ENCODE data around the gene PPT1.
A peak's percentile ranks its signal among the peaks of the same experiment; 100 is the strongest.
"Not testable (repeated sequence)": the region's sequence is repeated elsewhere in the genome, so short reads cannot be mapped to it uniquely, and the experiment has no call there.

Gene PPT1

DNA sequence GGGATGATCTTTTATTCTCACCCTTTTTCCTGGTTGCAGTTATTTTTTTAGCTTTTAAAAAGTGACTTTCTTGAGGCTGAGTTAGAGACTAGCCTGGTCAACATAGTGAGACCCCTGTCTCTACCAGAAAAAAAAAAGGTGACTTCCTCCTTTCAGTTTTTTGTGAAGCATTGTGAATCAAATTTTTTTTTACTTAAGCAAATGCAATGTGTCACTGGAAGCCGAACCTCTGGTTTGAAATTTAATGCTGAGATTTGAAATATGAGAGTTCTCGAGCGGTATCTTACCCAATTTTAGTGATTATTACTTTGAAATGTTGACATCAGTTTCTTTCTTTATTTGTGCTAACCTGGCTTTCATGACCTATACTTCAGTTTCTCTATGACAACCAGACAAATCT is 52.9 kb downstream of the PPT1 start:
- Histone ChIP-seq H3K9ac (ENCODE audit: low read depth in 1 of 2, low read length in 2 of 2) (no peak overlapping the region), H3K9me3 (ENCODE audit: control insufficient read depth in 2 of 2, low read length in 2 of 2) (no peaks in the 10 kb centered on the region), H3K27me3 (ENCODE audit: control insufficient read depth in 2 of 2, insufficient read depth in 2 of 2, low read length in 2 of 2) (no peaks in the 10 kb centered on the region), H3K27ac (ENCODE audit: low read depth in 2 of 2, low read length in 2 of 2) (no peak overlapping the region), H3K4me1 (ENCODE audit: control insufficient read depth in 2 of 2, insufficient read depth in 2 of 2, low read length in 2 of 2) (peaks cover 22 to 30% of the 10 kb centered on the region in 2 donors), H3K36me3 (ENCODE audit: control insufficient read depth in 2 of 2, insufficient read depth in 2 of 2, low read length in 2 of 2) (peaks cover 4 to 11% of the 10 kb centered on the region in 2 donors), H3K4me3 (ENCODE audit: low read length in 2 of 2) (peak overlapping the region in 1 of 2 donors; percentile 50)

DNA sequence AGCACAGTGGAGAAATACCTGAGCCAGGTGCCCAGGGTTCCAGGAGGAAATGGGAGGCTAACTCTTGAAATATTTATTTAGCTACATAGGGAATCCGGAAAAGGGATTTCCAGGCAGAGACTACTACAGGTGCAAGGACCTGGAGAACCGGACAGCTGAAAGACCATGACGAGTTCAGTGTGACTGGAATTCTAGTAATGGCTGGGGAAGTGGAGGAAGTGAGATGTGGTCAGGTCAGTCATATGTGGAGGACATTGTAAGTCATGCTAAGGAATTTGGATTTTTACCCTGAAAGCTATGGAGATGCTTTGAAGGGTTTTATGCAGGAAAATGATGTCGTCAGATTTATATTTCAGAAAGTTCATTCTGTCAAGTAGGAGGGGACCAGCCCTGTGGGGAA is 54.7 kb downstream of the PPT1 start:
- Histone ChIP-seq H3K9ac (ENCODE audit: low read depth in 1 of 2, low read length in 2 of 2) (peak overlapping the region in 1 of 2 donors; percentile 10), H3K27ac (ENCODE audit: low read depth in 2 of 2, low read length in 2 of 2) (no peak overlapping the region), H3K4me3 (ENCODE audit: low read length in 2 of 2) (peak overlapping the region; percentile 86 to 90), H3K4me1 (ENCODE audit: control insufficient read depth in 2 of 2, insufficient read depth in 2 of 2, low read length in 2 of 2) (peaks cover 28 to 39% of the 10 kb centered on the region in 2 donors), H3K36me3 (ENCODE audit: control insufficient read depth in 2 of 2, insufficient read depth in 2 of 2, low read length in 2 of 2) (peaks cover 4 to 7% of the 10 kb centered on the region in 2 donors), H3K9me3 (ENCODE audit: control insufficient read depth in 2 of 2, low read length in 2 of 2) (no peaks in the 10 kb centered on the region), H3K27me3 (ENCODE audit: control insufficient read depth in 2 of 2, insufficient read depth in 2 of 2, low read length in 2 of 2) (no peaks in the 10 kb centered on the region)

DNA sequence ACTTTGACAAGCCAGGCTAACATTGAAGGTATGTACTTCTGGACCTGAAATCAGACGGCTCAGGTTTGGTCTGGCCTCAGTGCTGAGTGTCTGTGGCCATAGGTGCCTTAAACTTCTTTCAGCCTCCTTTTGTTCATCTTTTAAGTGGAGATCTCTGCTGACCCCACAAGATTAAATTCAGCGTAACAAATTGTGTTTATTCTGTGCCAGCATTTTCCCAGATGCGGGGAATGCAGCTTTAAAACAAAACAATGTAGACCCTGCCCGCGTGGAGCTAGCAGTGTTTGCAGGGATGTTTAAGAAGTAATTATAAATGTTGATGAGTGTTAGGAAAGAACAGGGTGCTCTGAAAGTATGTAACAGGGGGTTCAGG is 55.6 kb downstream of the PPT1 start:
- no peaks in the 10 kb centered on the region for H3K9me3 ChIP-seq (ENCODE audit: control insufficient read depth in 2 of 2, low read length in 2 of 2)
- peaks cover 28 to 39% of the 10 kb centered on the region in 2 donors for H3K4me1 ChIP-seq (ENCODE audit: control insufficient read depth in 2 of 2, insufficient read depth in 2 of 2, low read length in 2 of 2)
- H3K27ac ChIP-seq (ENCODE audit: low read depth in 2 of 2, low read length in 2 of 2): peak overlapping the region; percentile 94 to 100
- peak overlapping the region; percentile 86 to 90 for H3K4me3 ChIP-seq (ENCODE audit: low read length in 2 of 2)
- H3K9ac ChIP-seq (ENCODE audit: low read depth in 1 of 2, low read length in 2 of 2): peak overlapping the region; percentile 97 to 98
- H3K36me3 ChIP-seq (ENCODE audit: control insufficient read depth in 2 of 2, insufficient read depth in 2 of 2, low read length in 2 of 2): peaks cover 4 to 7% of the 10 kb centered on the region in 2 donors
- H3K27me3 ChIP-seq (ENCODE audit: control insufficient read depth in 2 of 2, insufficient read depth in 2 of 2, low read length in 2 of 2): no peaks in the 10 kb centered on the region

DNA sequence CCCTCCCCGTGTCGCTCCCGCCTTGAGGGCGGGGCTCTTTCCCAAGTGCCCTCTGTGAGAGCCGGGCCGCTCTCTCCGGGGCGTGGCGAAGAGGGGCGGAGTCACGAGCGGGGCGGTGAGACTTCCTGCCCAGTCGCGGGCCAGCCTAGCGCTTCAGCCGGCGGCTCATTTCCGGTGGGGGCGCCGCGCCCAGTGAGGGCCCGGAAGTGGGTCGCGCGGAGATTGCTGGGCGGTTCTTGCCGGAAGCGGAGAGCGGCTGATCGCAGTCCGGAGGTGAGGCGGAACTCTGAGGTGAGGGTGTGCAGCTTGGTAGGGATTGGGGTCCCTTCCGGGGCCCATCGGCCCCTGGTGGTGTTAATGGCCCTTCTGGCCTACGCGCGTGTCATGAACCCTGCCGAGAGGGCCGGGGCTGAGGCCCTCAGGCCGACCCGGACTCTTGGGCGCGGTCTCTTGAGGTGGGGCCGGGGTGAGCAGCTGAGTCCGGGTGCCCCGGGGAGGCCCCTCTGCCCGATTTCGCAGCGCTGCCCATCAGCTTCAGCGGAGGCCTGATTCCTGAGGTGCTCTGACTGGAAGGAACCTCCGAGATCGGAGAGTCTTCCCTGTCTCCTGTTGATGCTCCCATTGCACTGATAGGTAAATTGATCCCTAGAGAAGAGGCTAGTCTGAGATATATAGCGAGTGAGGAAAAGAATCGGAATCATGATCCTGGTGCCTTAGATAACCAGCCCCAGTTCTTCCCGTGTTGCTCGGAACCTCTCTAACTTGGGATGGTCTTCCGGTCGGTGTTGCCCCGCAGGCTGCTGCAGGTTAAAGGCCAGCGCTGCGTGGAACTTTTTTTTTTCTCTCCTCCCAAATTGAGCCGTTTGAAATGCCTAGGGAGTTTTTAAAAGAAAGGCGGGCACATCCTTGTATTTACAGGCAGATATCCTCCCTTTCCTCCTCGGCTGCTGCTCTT is 56.3 kb downstream of the PPT1 start, which contains the start of gene CAP1:
Gene CAP1 (plus strand): TSS at position 219 of the 955 bp plus-strand sequence. CDS start 18,618 bp downstream, outside the sequence.
- Histone ChIP-seq H3K36me3 (ENCODE audit: control insufficient read depth in 2 of 2, insufficient read depth in 2 of 2, low read length in 2 of 2) (peaks cover 4 to 7% of the 10 kb centered on the region in 2 donors), H3K27ac (ENCODE audit: low read depth in 2 of 2, low read length in 2 of 2) (peak within 1 kb of the TSS; percentile 100), H3K4me1 (ENCODE audit: control insufficient read depth in 2 of 2, insufficient read depth in 2 of 2, low read length in 2 of 2) (peaks cover 28 to 38% of the 10 kb centered on the region in 2 donors), H3K4me3 (ENCODE audit: low read length in 2 of 2) (peak within 1 kb of the TSS; percentile 93 to 95), H3K9ac (ENCODE audit: low read depth in 1 of 2, low read length in 2 of 2) (peak within 1 kb of the TSS; percentile 100), H3K9me3 (ENCODE audit: control insufficient read depth in 2 of 2, low read length in 2 of 2) (no peaks in the 10 kb centered on the region), H3K27me3 (ENCODE audit: control insufficient read depth in 2 of 2, insufficient read depth in 2 of 2, low read length in 2 of 2) (no peaks in the 10 kb centered on the region)

DNA sequence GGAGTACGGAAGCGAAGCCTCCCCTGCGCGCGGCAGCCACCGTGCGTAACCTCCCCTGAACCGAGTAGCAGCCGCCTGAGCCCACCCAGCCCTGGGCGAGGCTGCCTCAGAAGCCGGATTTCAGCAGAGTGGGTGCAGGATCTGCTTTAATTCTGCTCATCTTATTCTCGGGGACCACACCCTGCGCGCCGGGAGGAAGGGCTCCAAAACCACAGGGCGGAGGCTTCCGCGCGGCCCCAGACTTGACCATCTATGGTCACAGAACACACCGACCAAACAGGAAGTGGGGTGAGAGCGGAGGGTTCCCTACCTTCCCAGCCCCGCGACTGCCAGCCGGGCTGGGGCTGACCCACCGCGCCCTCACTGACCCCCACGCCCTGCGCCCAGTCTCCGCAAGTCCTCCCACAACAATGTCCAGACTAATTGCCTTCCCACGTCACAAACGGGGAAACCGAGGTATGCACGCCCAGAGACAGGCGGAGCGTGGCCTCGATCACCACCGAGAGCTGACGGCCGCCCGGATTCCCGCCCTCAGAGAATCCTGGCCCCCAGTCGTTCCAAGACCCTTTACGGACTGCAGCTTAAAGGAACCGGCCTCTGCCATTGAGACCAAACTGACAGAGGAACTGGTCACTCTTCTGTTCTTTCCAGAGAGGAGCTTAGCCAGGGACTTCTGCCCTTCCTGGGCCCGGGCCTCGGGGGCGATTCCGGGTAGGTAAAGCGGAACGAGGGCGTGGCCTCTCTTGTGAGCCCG is 57.1 kb downstream of the PPT1 start:
- H3K4me1 ChIP-seq (ENCODE audit: control insufficient read depth in 2 of 2, insufficient read depth in 2 of 2, low read length in 2 of 2): peaks cover 31 to 39% of the 10 kb centered on the region in 2 donors

DNA sequence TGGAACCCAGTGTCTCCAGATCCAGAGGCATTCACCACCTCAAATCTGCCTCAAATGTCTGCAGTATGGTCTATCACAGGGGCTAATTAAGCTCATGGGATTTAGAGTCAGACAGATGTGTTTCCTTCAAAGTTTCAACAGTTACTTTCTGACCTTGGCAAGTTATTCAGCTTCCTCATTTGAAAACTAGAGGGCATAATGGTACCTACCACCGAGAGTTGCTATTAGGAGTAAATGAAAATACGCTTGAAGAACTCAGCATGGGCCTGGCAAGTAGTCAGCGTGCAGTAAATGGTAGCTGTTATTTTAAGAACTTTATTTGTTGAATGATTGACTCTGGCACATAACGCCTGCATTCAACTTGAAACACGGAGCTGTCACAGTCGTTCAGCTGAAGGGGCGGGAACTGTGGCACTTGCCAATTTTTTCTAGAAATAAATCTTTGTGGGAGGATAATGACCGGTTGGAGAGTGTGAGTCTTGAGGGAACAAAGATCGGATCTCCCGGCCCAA is 57.8 kb downstream of the PPT1 start:
- peaks cover 3 to 4% of the 10 kb centered on the region in 2 donors for H3K36me3 ChIP-seq (ENCODE audit: control insufficient read depth in 2 of 2, insufficient read depth in 2 of 2, low read length in 2 of 2)
- no peaks in the 10 kb centered on the region for H3K9me3 ChIP-seq (ENCODE audit: control insufficient read depth in 2 of 2, low read length in 2 of 2)
- peak overlapping the region; percentile 100 for H3K27ac ChIP-seq (ENCODE audit: low read depth in 2 of 2, low read length in 2 of 2)
- H3K27me3 ChIP-seq (ENCODE audit: control insufficient read depth in 2 of 2, insufficient read depth in 2 of 2, low read length in 2 of 2): no peaks in the 10 kb centered on the region
- peak overlapping the region; percentile 93 to 95 for H3K4me3 ChIP-seq (ENCODE audit: low read length in 2 of 2)
- peak overlapping the region; percentile 100 for H3K9ac ChIP-seq (ENCODE audit: low read depth in 1 of 2, low read length in 2 of 2)
- H3K4me1 ChIP-seq (ENCODE audit: control insufficient read depth in 2 of 2, insufficient read depth in 2 of 2, low read length in 2 of 2): peaks cover 32 to 45% of the 10 kb centered on the region in 2 donors

More for the DNA sequence above, 57.1 kb downstream of the PPT1 start:
- Histone ChIP-seq H3K9me3 (ENCODE audit: control insufficient read depth in 2 of 2, low read length in 2 of 2) (no peaks in the 10 kb centered on the region), H3K27me3 (ENCODE audit: control insufficient read depth in 2 of 2, insufficient read depth in 2 of 2, low read length in 2 of 2) (no peaks in the 10 kb centered on the region), H3K27ac (ENCODE audit: low read depth in 2 of 2, low read length in 2 of 2) (peak overlapping the region; percentile 100), H3K4me3 (ENCODE audit: low read length in 2 of 2) (peak overlapping the region; percentile 93 to 95), H3K9ac (ENCODE audit: low read depth in 1 of 2, low read length in 2 of 2) (peak overlapping the region; percentile 100), H3K36me3 (ENCODE audit: control insufficient read depth in 2 of 2, insufficient read depth in 2 of 2, low read length in 2 of 2) (peaks cover 3 to 4% of the 10 kb centered on the region in 2 donors)

DNA sequence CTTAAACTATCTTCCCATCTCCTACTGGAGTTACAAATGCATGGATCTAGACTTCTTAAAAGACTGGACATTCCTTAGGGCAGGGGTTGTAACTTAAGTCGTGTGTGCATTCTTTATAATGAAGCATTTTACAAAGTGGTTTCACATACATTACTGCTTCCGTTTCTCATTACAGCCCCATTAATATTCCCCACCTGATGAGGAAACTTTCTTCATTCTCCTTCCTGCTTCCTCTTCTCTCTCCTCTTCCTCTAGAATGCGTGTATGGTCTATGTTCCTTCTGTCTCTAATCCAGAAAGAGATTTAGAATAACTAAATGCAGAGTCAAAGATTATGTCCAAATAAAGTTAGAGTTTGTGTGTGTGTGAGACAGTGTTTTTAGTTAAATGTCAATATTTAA is 58.4 kb downstream of the PPT1 start:
- Histone ChIP-seq H3K9me3 (ENCODE audit: control insufficient read depth in 2 of 2, low read length in 2 of 2) (no peaks in the 10 kb centered on the region), H3K9ac (ENCODE audit: low read depth in 1 of 2, low read length in 2 of 2) (peak overlapping the region in 1 of 2 donors; percentile 100), H3K27me3 (ENCODE audit: control insufficient read depth in 2 of 2, insufficient read depth in 2 of 2, low read length in 2 of 2) (no peaks in the 10 kb centered on the region), H3K4me3 (ENCODE audit: low read length in 2 of 2) (no peak overlapping the region), H3K4me1 (ENCODE audit: control insufficient read depth in 2 of 2, insufficient read depth in 2 of 2, low read length in 2 of 2) (peaks cover 32 to 50% of the 10 kb centered on the region in 2 donors), H3K36me3 (ENCODE audit: control insufficient read depth in 2 of 2, insufficient read depth in 2 of 2, low read length in 2 of 2) (peaks cover 3 to 4% of the 10 kb centered on the region in 2 donors), H3K27ac (ENCODE audit: low read depth in 2 of 2, low read length in 2 of 2) (peak overlapping the region; percentile 100)

DNA sequence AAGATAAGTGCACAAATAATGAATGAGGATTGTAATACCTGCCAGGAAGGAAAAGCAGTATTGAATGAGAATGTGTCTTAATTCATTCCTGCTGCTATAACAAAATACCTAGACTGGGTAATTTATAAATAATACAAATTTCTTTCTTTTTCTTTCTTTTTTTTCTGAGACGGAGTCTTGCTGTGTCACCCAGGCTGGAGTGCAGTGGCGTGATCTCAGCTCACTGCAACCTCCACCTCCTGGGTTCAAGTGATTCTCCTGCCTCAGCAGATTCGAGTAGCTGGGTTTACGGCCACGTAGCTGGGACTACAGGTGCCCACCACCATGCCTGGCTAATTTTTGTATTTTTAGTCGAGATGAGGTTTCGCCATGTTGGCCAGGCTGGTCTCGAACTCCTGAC is 59.8 kb downstream of the PPT1 start:
- H3K27me3 ChIP-seq (ENCODE audit: control insufficient read depth in 2 of 2, insufficient read depth in 2 of 2, low read length in 2 of 2); H3K9me3 ChIP-seq (ENCODE audit: control insufficient read depth in 2 of 2, low read length in 2 of 2); H3K9ac ChIP-seq (ENCODE audit: low read depth in 1 of 2, low read length in 2 of 2); H3K27ac ChIP-seq (ENCODE audit: low read depth in 2 of 2, low read length in 2 of 2); H3K4me3 ChIP-seq (ENCODE audit: low read length in 2 of 2); H3K36me3 ChIP-seq (ENCODE audit: control insufficient read depth in 2 of 2, insufficient read depth in 2 of 2, low read length in 2 of 2): not testable (repeated sequence)
- peaks cover 27 to 39% of the 10 kb centered on the region in 2 donors for H3K4me1 ChIP-seq (ENCODE audit: control insufficient read depth in 2 of 2, insufficient read depth in 2 of 2, low read length in 2 of 2)

DNA sequence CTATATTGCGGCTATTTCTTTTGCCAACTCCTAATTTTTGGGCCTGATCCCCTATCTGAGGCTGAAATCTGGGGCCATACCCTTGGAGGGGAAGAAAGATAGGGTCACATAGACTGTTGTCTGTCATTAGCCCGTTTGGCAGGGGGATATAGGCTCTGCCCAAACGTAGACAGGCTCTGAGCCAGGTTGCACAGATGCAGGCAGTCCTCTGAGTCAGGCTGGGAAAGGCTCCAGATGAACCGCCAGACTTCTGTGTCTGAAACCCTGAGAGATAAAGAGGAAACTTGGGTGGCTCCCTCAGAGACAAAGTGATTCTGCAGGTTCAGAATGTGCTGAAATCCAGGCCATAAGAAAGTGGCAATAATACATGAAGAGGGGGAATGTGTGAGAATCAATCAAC is 60.5 kb downstream of the PPT1 start:
- Histone ChIP-seq H3K36me3 (ENCODE audit: control insufficient read depth in 2 of 2, insufficient read depth in 2 of 2, low read length in 2 of 2) (no peaks in the 10 kb centered on the region), H3K27me3 (ENCODE audit: control insufficient read depth in 2 of 2, insufficient read depth in 2 of 2, low read length in 2 of 2) (no peaks in the 10 kb centered on the region), H3K9ac (ENCODE audit: low read depth in 1 of 2, low read length in 2 of 2) (no peak overlapping the region), H3K9me3 (ENCODE audit: control insufficient read depth in 2 of 2, low read length in 2 of 2) (no peaks in the 10 kb centered on the region), H3K27ac (ENCODE audit: low read depth in 2 of 2, low read length in 2 of 2) (peak overlapping the region; percentile 11 to 20), H3K4me1 (ENCODE audit: control insufficient read depth in 2 of 2, insufficient read depth in 2 of 2, low read length in 2 of 2) (peaks cover 21 to 33% of the 10 kb centered on the region in 2 donors), H3K4me3 (ENCODE audit: low read length in 2 of 2) (no peak overlapping the region)

Measured in mucosa of rectum (tissue), 2 donors.